Fibroblast of lung (primary cell): Measurements from ENCODE around the gene SYT13.

ENCODE experiments used
- CTCF ChIP-seq, 2 donors: IDR thresholded peaks in 1 of 2; conservative IDR thresholded peaks in 1 of 2; 1 replicate in 1 of 2; 2 replicates in 1 of 2; pipeline ENCODE4 v1.5.1; 2011 to 2012; ENCODE audit warnings: low read length in 2 of 2, control low read depth in 1 of 2, inconsistent platforms in 1 of 2, low read depth in 1 of 2, mild to moderate bottlenecking in 1 of 2
- EZH2 ChIP-seq: IDR thresholded peaks from 2 replicates; pipeline ENCODE4 v1.5.1; 2012; ENCODE audit warnings: low read length, control low read depth, mild to moderate bottlenecking; ENCODE audit errors: missing control alignments

DNA sequence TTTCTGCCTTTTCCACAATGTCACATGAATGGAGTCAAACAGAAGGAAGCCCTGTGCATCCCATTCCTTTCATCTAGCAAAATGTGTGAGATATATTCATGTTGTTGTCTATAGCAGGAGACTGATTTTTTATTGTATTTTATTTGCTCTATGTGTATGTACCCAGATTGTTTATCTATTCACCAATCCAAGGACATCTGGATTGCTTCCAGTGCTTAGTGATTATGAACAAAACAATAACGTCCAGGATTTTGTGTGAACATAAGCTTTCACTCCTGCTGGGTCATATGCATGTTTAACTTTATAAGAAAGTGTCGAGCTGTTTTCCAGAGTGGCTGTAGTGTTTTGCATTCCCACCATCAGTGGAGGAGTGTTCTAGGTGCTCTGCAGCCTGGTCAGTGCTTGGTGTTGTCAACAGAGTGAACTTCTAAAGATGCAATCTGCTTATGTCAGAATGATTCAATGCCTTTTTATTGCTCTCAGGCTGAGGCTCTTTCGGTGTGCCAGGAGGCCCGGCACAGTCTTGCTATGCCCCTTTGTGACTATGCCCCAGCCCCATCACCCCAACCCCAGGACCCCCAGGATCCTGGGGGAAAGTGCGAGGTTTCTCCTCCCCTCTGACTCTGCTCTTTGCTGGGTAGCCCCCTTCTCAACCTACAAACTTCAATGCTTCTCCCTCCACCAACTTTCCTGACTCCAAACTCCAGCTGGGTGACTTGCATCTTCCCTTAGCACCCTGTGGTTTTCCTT lies 19.9 kb upstream of the SYT13 start:
- TF ChIP-seq CTCF (conservative IDR thresholded peaks at IDR 0.05 in 1 of 2, IDR thresholded peaks at IDR 0.05 in 1 of 2; ENCODE audit: low read depth in 1 of 2, low read length in 2 of 2) (no peak), EZH2 (no peak)
